KOPT-K1 (cell line): Measurements from ENCODE around the gene CPLX1.
"Not testable (repeated sequence)": the region's sequence is repeated elsewhere in the genome, so short reads cannot be mapped to it uniquely, and the experiment has no call there.

Experiments used
- H3K27ac ChIP-seq: fragments of 200-600 bp; sonication (generic); 2 replicates; pipeline ENCODE4 v1.5.1; 2016; ENCODE audit warnings: antibody characterized with exemption, mild to moderate bottlenecking, low read depth, low read length; ENCODE audit not compliant: poor library complexity, severe bottlenecking
- H3K36me3 ChIP-seq: fragments of 200-600 bp; sonication (generic); 2 replicates; pipeline ENCODE4 v1.5.1; 2017; ENCODE audit warnings: antibody characterized with exemption, mild to moderate bottlenecking, low read length, moderate library complexity; ENCODE audit not compliant: insufficient read depth
- H3K9me3 ChIP-seq: fragments of 200-600 bp; sonication (generic); 2 replicates; pipeline ENCODE4 v1.5.1; 2017; ENCODE audit warnings: antibody characterized with exemption, low read length, mild to moderate bottlenecking; ENCODE audit not compliant: insufficient read depth, poor library complexity, severe bottlenecking

Gene CPLX1

DNA sequence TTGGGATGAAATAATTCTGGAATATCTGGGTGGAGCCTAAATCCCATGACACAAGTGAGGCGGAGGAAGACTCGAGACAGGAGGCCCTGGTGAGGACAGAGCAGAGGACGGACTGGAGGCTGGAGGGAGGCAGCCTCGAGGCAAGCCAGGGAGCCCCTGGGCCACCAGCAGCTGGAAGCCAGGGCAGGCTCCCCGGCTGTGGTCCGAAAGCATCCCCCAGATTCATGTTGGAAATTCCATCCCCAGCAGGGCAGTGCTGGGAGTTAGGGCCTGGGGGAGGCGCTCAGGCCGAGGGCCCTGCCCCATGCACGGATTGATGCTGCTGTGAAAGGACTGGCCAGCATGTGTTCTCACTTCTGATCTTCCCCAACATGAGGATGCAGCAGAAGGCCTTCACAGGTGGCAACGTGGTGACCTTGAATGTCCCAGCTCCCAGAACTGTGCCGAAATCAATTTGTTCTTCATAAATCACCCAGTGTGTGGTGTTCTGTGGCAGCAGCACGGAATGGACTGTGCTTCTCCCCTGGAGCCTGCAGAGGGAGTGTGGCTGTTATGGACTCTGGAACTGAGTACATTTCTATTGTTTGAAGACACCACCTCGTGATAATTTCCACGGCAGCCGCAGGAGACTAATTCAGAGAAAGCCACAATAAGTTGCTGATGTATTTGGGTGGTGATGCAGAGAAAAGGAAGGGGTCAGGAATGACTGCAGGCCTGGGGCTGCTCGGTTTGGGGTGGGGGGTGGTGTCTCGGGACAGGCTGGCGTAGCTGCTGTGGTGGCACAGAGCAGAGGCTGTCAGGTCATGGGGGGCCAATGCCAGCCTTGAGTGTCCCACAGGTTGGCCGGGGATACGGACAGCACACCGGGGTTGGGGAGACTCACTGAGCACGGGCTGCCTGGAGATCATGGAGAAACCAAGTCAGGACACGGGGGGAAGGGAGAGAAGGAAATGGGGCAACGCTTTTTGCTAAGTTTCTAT, 63.4 kb downstream of the CPLX1 start:
- Histone ChIP-seq H3K27ac (no peak overlapping the region), H3K36me3 (peaks cover 80% of the 10 kb centered on the region), H3K9me3 (no peaks in the 10 kb centered on the region)

DNA sequence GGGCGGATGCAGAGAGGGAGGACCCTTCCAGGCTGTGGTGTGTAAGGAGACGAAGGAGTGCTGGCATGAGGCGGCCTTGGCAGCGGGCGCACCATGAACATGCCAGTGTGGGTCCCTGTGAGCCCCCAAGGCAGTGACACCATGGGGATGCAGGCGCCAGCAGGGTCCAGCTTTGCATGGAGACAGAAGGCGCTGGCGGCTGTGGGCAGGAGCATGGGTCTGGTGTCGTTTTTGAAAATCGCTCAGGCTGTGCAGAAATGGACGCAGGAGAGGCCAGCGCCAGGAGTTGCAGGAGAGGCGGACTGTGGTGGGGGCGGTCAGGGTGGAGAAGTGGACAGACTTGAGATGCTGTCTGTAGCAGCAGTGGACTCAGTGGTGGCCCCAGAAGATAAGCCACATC, 64.2 kb downstream of the CPLX1 start:
- H3K36me3 ChIP-seq = peaks cover 80% of the 10 kb centered on the region
- no peaks in the 10 kb centered on the region for H3K9me3 ChIP-seq
- H3K27ac ChIP-seq = no peak overlapping the region

DNA sequence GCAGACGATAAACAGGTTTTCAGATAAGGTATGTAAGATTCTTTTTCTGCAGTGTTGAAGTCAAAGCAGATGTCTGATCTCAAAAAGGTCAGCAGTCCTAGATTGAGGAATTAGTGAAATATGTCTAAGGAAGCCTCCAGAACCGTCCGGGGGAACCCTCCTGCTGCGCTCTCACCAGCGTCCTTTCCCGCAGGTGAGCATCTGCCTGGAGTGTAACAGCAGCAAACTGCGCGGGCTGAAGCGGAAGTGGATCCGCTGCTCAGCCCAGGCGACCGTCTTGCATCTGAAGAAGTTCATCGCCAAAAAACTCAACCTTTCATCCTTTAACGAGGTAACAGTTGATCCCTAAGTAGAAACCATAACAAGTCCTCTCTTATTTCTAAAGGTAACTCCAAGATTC, 64.8 kb downstream of the CPLX1 start:
- Histone ChIP-seq H3K27ac (no peak overlapping the region), H3K36me3 (peaks cover 78% of the 10 kb centered on the region), H3K9me3 (no peaks in the 10 kb centered on the region)

DNA sequence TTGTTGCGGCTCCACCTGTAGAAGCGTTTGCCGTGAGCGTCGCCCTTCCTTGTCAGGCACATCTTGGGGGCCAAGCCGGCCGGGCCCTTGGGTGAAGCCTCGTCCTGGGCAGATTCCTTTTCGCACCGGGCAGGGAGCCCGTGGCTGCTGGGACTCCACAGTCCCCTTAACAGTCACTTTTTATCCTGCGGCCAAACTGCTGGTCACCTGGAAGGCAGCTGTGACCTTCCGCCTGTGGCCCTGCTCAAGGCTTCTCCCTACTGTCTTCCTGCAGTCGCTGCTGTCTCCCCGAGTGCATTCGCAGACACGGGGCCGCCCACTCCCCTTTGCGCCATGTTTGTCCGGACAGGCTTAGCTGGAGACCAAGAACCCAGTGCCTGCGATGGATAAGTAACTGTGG, 65.3 kb downstream of the CPLX1 start:
- Histone ChIP-seq H3K9me3 (no peaks in the 10 kb centered on the region), H3K27ac (no peak overlapping the region), H3K36me3 (peaks cover 75% of the 10 kb centered on the region)

DNA sequence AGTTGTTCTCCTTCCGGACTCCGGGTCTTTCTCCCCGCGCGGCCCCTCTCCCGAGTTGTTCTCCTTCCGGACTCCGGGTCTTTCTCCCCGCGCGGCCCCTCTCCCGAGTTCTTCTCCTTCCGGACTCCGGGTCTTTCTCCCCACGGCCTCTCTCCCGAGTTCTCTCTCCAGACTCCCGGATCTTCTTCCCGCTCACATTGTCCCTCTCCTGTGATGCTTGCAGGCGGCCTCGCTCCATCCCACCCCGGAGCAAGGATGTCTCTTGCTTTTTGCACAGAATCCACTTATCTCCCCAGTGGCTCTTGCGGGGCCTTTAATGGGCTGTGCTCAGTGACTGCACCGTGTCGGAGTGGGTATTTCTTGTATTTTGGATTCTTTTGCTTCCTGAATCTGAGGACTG, 66.1 kb downstream of the CPLX1 start:
- H3K36me3 ChIP-seq = peaks cover 74% of the 10 kb centered on the region
- not testable (repeated sequence) for H3K9me3 ChIP-seq, H3K27ac ChIP-seq

DNA sequence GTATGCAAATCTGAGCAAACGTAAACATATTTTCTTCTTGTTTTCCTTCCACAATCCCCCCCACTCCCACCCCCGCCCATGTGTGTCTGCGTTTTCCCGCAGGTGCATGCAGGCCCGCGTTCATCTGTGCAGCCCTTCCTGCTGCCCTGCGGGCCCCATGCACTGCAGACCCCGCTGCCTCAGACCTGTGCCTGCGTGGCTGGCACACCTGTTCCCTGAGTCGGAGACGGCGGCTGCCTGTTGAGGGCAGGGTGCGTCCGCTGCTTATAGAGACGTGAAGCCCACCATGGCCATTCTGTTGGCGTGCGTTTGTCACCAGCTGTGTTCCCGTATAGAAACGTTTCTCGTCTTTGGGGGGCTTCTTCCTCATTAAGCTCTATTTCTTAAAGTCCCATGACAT, 68.8 kb downstream of the CPLX1 start:
- peaks cover 74% of the 10 kb centered on the region for H3K36me3 ChIP-seq
- no peak overlapping the region for H3K27ac ChIP-seq

DNA sequence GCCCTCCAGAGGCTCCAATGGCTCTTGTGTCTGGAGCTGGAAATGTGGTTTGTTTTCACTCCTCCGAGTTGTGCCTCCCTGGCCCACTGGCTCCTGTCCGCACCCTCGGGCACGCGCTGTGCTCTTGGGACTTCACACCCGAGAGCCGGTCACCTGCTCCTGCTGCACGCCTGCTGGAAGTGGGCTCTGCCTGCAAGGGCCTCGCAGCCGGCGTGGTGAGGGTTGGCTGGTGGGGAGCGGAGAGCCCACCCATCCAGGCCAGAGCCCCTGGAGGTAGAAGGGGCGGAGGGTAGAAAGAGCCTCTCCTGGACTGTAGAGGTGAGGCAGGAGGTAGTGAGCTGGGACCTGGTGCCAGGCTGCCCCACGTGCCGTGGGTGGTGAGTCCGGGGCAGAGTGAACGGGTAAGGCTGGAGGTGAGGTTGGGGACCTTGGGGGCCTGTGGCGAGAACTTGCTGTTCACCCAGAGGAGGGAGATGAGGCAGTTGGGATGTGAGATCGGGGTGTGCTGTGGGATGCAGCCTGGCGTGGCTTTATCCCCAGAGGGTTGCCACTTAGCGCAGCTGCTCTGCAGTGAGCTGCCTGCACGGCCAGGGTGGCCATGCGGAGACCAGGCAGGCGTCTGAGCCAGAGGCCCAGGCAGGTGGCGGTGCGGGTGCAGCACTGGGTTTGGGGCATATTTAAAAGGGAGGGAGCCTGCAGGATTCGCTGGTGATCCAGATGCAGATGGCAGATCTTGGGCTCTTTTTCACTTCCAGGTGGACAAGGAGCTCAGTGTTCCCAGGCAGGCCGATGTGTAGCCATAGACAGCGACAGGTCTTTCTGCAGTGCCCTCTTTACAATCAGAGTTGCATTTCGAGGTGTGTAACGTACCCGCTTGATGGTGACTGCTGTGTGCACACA, 71.5 kb downstream of the CPLX1 start:
- H3K36me3 ChIP-seq = peaks cover 77% of the 10 kb centered on the region

More for the DNA sequence above, 68.8 kb downstream of the CPLX1 start:
- H3K9me3 ChIP-seq = no peaks in the 10 kb centered on the region

DNA sequence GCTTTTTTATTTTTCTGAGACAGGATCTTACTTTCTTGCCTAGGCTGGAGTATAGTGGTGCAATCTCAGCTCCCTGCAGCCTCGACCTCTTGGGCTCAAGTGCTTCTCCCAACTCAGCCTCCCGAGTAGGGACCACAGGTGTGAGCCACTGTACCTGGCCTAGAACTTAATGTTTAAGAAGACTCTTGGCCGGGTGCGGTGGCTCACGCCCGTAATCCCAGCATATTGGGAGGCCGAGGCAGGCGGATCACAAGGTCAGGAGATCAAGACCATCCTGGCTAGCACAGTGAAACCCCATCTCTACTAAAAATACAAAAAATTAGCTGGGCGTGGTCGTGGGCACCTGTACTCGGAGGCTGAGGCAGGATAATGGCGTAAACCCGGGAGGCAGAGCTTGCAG, 72.7 kb downstream of the CPLX1 start:
- H3K9me3 ChIP-seq, H3K27ac ChIP-seq: not testable (repeated sequence)
- peaks cover 89% of the 10 kb centered on the region for H3K36me3 ChIP-seq

More for the DNA sequence above, 71.5 kb downstream of the CPLX1 start:
- no peaks in the 10 kb centered on the region for H3K9me3 ChIP-seq
- H3K27ac ChIP-seq = no peak overlapping the region

DNA sequence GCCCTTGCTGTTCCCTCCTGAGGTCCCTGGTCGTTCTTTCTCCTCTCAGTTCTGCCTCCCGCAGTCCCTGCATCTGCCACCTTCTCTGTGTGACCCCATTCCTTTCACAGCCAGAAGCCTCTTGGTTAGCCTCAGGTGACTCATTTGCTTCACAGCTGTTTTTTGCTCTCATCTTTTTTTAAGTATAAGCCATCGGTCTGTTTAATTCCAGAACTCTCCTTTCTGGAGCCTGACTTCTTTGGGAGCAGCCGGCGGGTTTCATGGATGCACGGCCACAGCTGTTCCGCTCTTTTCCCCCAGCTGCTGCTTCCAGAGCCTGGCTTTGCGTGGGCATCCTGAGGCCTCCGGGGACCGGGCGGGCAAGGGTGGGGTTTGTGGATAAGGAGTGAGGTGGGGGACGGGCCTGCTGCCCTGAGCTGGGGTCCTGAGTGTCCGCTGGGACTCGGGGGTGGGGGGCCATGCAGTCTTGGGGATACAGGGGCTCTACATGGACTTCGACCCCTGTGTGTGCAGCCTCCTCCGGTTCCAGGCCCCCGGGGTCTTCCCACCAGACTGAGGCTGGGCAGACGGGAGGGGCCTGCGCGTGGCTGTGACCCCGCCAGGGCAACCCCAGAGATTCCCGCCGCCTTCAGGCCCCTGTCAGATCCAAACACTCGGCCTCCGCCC, 73.6 kb downstream of the CPLX1 start:
- Histone ChIP-seq H3K27ac (no peak overlapping the region), H3K36me3 (peaks cover 92% of the 10 kb centered on the region), H3K9me3 (no peaks in the 10 kb centered on the region)

DNA sequence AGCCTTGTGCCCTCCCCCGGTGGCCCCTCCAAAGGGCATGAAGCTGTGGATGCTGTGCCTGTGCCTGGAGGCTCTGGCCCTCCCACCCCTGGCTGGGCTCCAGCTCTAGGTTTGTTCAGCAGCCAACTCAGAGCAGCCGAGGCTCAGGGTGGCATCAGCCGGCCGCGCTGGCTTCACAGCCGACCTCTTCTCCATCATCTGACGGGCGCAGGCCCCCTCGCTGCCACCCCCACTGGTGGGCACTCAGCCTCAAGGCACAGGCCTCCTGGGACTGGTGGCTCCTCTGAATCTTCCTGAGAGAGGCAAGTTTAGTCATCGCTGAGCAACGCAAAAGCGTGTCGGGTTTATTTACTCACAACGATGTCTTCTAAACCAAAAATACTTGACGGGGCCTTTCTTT, 74.3 kb downstream of the CPLX1 start:
- no peaks in the 10 kb centered on the region for H3K9me3 ChIP-seq
- peaks cover 86% of the 10 kb centered on the region for H3K36me3 ChIP-seq
- no peak overlapping the region for H3K27ac ChIP-seq

DNA sequence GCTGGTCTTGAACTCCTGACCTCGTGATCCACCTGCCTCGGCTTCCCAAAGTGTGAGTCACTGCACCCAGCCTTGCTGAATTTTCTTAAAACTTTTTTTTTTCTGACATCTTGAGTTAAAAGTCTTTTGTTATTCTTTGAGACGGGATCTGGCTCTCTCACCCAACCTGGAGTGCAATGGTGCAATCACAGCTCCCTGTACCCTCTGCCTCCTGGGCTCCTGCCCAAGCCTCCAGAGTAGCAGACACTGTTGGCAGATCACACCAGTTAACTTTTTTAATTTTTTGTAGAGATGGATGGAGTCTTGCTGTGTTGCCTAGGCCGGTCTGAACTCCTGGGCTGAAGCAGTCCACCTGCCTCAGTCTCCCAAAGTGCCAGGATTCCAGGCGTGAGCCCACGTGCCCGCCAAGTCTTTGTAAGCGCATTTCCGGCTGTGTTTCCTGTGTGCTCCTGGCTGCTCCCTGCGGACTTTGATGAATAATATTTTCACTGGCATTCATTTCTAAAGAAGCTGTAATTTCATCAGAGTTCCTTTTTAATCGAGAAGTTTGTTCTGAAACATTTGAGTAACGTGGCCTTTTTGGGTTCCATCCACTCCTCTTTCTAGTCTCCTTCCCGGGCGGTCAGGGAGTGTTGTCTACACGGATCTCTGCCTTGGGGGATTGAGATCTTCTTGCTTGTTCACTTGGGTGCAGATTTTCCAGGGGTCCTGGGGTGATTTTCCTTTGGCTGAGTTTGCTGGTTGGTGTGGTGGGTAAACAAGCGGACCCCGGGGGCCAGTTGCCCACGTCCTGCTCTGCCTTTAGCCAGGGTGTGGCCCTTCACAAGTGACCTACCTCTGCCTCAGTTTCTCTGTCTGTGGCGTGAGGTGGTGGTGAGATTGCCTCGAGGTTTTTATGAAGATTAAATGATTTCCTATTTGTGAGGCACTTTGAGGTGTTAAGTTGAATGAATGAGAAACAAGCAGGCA, 75.9 kb downstream of the CPLX1 start:
- H3K27ac ChIP-seq = no peak overlapping the region
- peaks cover 75% of the 10 kb centered on the region for H3K36me3 ChIP-seq

DNA sequence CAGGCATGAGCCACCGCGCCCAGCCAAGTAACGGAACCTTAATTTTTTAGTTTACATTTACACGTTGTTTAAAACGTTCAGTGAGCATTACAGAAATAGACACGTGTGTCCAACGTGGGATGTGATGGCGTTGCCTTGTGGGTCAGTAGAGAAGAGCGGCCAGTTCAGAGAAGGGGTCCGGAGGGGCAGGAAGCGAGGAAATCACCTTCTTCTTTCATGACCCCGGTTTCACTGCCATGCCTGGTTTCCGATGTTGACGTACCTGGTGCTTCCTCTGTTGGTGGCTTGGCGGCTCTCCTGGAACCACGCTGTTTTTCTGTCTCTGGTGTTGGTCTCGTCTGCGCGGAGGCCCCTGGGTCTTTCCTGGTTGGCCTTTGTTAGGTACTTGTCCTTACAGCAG, 77.5 kb downstream of the CPLX1 start:
- Histone ChIP-seq H3K27ac (no peak overlapping the region), H3K36me3 (peaks cover 63% of the 10 kb centered on the region), H3K9me3 (no peaks in the 10 kb centered on the region)

More for the DNA sequence above, 75.9 kb downstream of the CPLX1 start:
- no peaks in the 10 kb centered on the region for H3K9me3 ChIP-seq

DNA sequence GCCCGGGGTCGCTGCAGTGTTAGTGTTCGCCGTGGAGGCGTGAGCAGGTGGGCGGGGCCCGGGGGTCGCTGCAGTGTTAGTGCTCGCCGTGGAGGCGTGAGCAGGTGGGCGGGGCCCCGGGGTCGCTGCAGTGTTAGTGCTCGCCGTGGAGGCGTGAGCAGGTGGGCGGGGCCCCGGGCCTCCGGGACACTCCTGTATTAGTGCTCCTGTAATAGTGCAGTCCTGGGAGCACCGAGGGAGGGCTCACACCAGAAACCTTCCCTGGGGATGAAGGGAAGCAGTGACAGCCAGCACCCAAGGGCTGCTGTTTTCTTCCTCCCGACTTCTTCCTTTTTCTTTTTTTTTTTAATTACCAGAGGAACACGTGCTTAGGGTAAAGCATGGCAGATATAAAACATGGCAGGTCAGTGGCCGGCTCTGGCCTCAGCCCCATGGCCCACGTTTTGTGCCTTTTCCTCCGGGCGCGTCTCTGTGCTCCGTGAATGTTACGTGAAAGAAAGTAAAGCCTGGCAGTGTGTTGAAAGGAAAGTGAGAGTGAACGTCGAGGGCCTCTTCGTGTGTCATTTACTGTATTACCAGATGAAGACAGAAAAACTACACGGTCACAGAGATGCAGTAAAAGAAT, 78.3 kb downstream of the CPLX1 start:
- H3K27ac ChIP-seq = no peak overlapping the region
- peaks cover 62% of the 10 kb centered on the region for H3K36me3 ChIP-seq
- H3K9me3 ChIP-seq = no peaks in the 10 kb centered on the region
